HepG2 (cell line): ENCODE measurements around the gene AK4. TPM values are rescaled to one million over a fixed set of nuclear protein-coding genes. Genes with fewer than 3 reads are reported as not detected.
A peak's percentile ranks its signal among the peaks of the same experiment; 100 is the strongest.

Experiments
- ATAC-seq: fragments of 200-7000 bp; cut with Tn5 transposase; 3 replicates; pipeline ENCODE4 v1.9.1; 2020; ENCODE audit warnings: mild to moderate bottlenecking, moderate library complexity
- BruUV-seq: library from RNA; stranded (reverse); fragments of 400-500 nt; replicated peaks from 2 replicates; lab custom pipeline; 2021; lab: Mats Ljungman, UMichigan
- CTCF ChIA-PET: fragments of 300-600 bp; formaldehyde crosslinking; extraction: SDS; loops from one replicate; lab custom pipeline; 2021; ENCODE audit warnings: low total read pairs, inconsistent platforms, low intra/inter-chr PET ratio; lab: Yijun Ruan, JAX
- POLR2A ChIA-PET: fragments of 350-600 bp; sonication (Branson Sonifier 250); formaldehyde crosslinking; loops from one replicate; lab custom pipeline; 2020; ENCODE audit warnings: antibody characterized with exemption, inconsistent platforms; lab: Yijun Ruan, JAX
- DNase-seq: peaks from one replicate; pipeline ENCODE4 v3.0.0-alpha.2; 2015; ENCODE audit warnings: low spot score
- FAIRE-seq: peaks from 3 replicates; lab custom pipeline; 2011; peaks lifted over from hg19 to GRCh38; lab: Jason Lieb, UNC
- H2AFZ ChIP-seq: one replicate; pipeline ENCODE4 v1.6.1; 2011; ENCODE audit warnings: low read length, inconsistent platforms
- H3K27ac ChIP-seq: fragments of 300-600 bp; 3 replicates; pipeline ENCODE4 v1.8.0; 2011; ENCODE audit warnings: mixed run types, mild to moderate bottlenecking, mixed read lengths, low read length, inconsistent platforms; ENCODE audit not compliant: insufficient read depth; ENCODE audit errors: extremely low read length
- H3K27me3 ChIP-seq, 2 experiments: fragments of 200-600 bp in 1 of 2; 2 replicates in 1 of 2; 3 replicates in 1 of 2; pipeline versions ENCODE4 v1.6.0 to v1.8.0; 2011; ENCODE audit warnings: low read length in 2 of 2, mild to moderate bottlenecking in 2 of 2, moderate library complexity in 2 of 2, inconsistent platforms in 1 of 2; ENCODE audit not compliant: insufficient read depth in 2 of 2, control insufficient read depth in 1 of 2
- H3K36me3 ChIP-seq, 2 experiments: fragments of 200-600 bp in 1 of 2; replicated peaks in 1 of 2; 2 replicates in 1 of 2; 3 replicates in 1 of 2; pipeline versions ENCODE4 v1.5.1 to v1.8.0; 2011; ENCODE audit warnings: low read length in 2 of 2, inconsistent platforms in 1 of 2; ENCODE audit not compliant: insufficient read depth in 2 of 2, control insufficient read depth in 1 of 2
- H3K4me1 ChIP-seq: 2 replicates; pipeline ENCODE4 v1.5.1; 2012; ENCODE audit warnings: low read length, inconsistent platforms; ENCODE audit not compliant: insufficient read depth
- H3K4me2 ChIP-seq: 2 replicates; pipeline ENCODE4 v1.6.0; 2011; ENCODE audit warnings: low read depth, low read length, inconsistent platforms
- H3K4me3 ChIP-seq, 3 experiments: fragments of 200-600 bp in 1 of 3; sonication (generic), shearing (Covaris generic) in 1 of 3; replicated peaks in 1 of 3; 2 replicates each; pipeline ENCODE4 v1.5.1; 2011 to 2016; ENCODE audit warnings: low read length in 3 of 3, inconsistent platforms in 2 of 3, low read depth in 2 of 3, mild to moderate bottlenecking in 2 of 3, control low read depth in 1 of 3, mixed read lengths in 1 of 3; ENCODE audit not compliant: insufficient read depth in 1 of 3
- H3K79me2 ChIP-seq: one replicate; pipeline ENCODE4 v1.6.1; 2011; ENCODE audit warnings: low read length, inconsistent platforms; ENCODE audit not compliant: insufficient read depth
- H3K9ac ChIP-seq: 2 replicates; pipeline ENCODE4 v1.6.0; 2011; ENCODE audit warnings: mild to moderate bottlenecking, low read depth, low read length, inconsistent platforms; ENCODE audit not compliant: insufficient read depth
- H3K9me3 ChIP-seq: 2 replicates; pipeline ENCODE4 v1.5.1; 2012; ENCODE audit warnings: mild to moderate bottlenecking, low read length
- H4K20me1 ChIP-seq: 2 replicates; pipeline ENCODE4 v1.6.0; 2011; ENCODE audit warnings: inconsistent platforms, mild to moderate bottlenecking, low read length, moderate library complexity; ENCODE audit not compliant: insufficient read depth
- ATF7-NPFF ChIP-seq: sonication (generic); formaldehyde crosslinking; IDR thresholded peaks from 2 replicates; pipeline ENCODE4 v1.8.1; 2023; ENCODE audit warnings: mild to moderate bottlenecking, low read depth, missing genetic modification reagents, moderate library complexity
- IKZF5 ChIP-seq: IDR thresholded peaks from 2 replicates; pipeline ENCODE4 v1.6.1; 2018; ENCODE audit warnings: missing genetic modification reagents, mild to moderate bottlenecking, missing compliant biosample characterization
- PITX1 ChIP-seq: sonication (generic); formaldehyde crosslinking; IDR thresholded peaks from 2 replicates; pipeline ENCODE4 v1.5.1; 2020; ENCODE audit warnings: mild to moderate bottlenecking, missing genetic modification reagents
- RBM22 ChIP-seq: fragments of 200-400 bp; formaldehyde crosslinking; optimal IDR thresholded peaks from 2 replicates; pipeline ENCODE3; 2017; ENCODE audit warnings: mild to moderate bottlenecking, low read length, moderate library complexity
- RFX3 ChIP-seq: IDR thresholded peaks from 2 replicates; pipeline ENCODE4 v1.6.1; 2016; ENCODE audit warnings: missing biosample characterization, missing genetic modification reagents
- TARDBP ChIP-seq: sonication (generic); formaldehyde crosslinking; IDR thresholded peaks from 2 replicates; pipeline ENCODE4 v1.8.0; 2022; ENCODE audit warnings: mild to moderate bottlenecking, missing genetic modification reagents
- ZFX ChIP-seq: sonication (generic); formaldehyde crosslinking; IDR thresholded peaks from 2 replicates; pipeline ENCODE4 v1.4.0; 2020; ENCODE audit warnings: mild to moderate bottlenecking, low read depth, missing genetic modification reagents, moderate library complexity
- ZNF138 ChIP-seq: sonication (generic); formaldehyde crosslinking; IDR thresholded peaks from 2 replicates; pipeline ENCODE4 v1.5.0; 2020; ENCODE audit warnings: mild to moderate bottlenecking, low read depth, missing genetic modification reagents
- WGBS: methylation state at CpG from one replicate; pipeline ENCODE4 v1.1.6; 2017; ENCODE audit warnings: low lambda C conversion rate; 5-methylcytosine and 5-hydroxymethylcytosine counted together
- in situ Hi-C: cut with HindIII; loops from 2 replicates; pipeline ENCODE4 v1.10.0; 2017; ENCODE audit warnings: low pct_unique_long_range_greater_than_20kb; ENCODE audit not compliant: extremely low pct_ligation_motif_present
- intact Hi-C: fragments of 100-400 bp; cut with micrococcal nuclease; formaldehyde crosslinking; loops from one replicate; pipeline ENCODE4 v1.10.0; 2022; ENCODE audit not compliant: unreplicated experiment
- polyA plus RNA-seq, 8 experiments: library from polyadenylated mRNA; depleted of rRNA in 3 of 8; stranded (reverse) in 7 of 8; unstranded in 1 of 8; fragments of >200 nt; fragmentation: Illumina TruSeq in 4 of 8; extraction: Trizol in 4 of 8; gene quantifications; 2 replicates each; pipeline versions ENCODE4 v1.2.1 to v1.2.3, GENCODE V29; 2011 to 2016; ENCODE audit warnings: low read depth in 4 of 8, missing spikeins in 1 of 8, mixed read lengths in 1 of 8; ENCODE audit not compliant: insufficient read depth in 1 of 8
- total RNA-seq, 5 experiments: library from RNA; depleted of rRNA; stranded (reverse); fragments of >200 nt; fragmentation: Illumina TruSeq; extraction: Trizol; gene quantifications; 2 replicates each; pipeline ENCODE4 v1.2.3, GENCODE V29; 2016; ENCODE audit warnings: low read depth in 1 of 5

Gene AK4
- total and polyA plus RNA-seq, 2 of the 13 experiments (the other 11 are each of a cell fraction or from before 2014, with no cell fraction given) = 110 to 160 TPM

DNA sequence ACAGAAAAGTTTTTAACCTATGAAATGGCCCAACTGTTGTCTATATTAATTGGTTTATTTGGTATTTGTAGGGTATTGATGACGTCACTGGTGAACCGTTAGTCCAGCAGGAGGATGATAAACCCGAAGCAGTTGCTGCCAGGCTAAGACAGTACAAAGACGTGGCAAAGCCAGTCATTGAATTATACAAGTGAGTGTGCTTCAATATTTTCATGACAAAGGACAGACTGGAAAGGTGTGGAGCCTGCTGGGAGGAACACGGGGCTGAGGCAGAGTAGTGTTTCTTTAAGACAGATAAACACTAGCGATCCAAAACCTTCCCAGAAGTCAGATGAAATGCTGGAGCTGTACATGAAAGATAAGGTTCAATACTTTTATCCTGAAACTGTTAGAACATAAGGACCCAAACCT, 76.7 kb downstream of the AK4 start:
- Histone ChIP-seq H2AFZ (no peak overlapping the region), H3K79me2 (peaks cover 2% of the 10 kb centered on the region), H3K27ac (no peak overlapping the region), H3K9ac (no peak overlapping the region), H3K27me3 (no peaks in the 10 kb centered on the region), H3K9me3 (no peaks in the 10 kb centered on the region), H3K4me3 (no peak overlapping the region), H3K4me1 (peaks cover 12% of the 10 kb centered on the region), H4K20me1 (no peaks in the 10 kb centered on the region), H3K36me3 (peaks cover 12 to 60% of the 10 kb centered on the region in 2 experiments), H3K4me2 (no peak overlapping the region)
- POLR2A ChIA-PET = no interaction called here
- CTCF ChIA-PET = no interaction called here
- WGBS = 94% methylated on average over 6 of the region's 6 CpGs
- no TSS peak for BruUV-seq
- DNase-seq (no peak), ATAC-seq (no peak), FAIRE-seq (no peak)
- no peak for TF ChIP-seq ATF7-NPFF (CRISPR knock-in tag)
- TF ChIP-seq PITX1 (CRISPR knock-in tag) = no peak
- TF ChIP-seq RBM22 = no peak
- TF ChIP-seq ZNF138 (CRISPR knock-in tag) = no peak
- no peak for TF ChIP-seq RFX3 (CRISPR knock-in tag)
- no peak for TF ChIP-seq TARDBP (CRISPR knock-in tag)
- intact Hi-C loops (no loop called here), in situ Hi-C loops (no loop called here)

DNA sequence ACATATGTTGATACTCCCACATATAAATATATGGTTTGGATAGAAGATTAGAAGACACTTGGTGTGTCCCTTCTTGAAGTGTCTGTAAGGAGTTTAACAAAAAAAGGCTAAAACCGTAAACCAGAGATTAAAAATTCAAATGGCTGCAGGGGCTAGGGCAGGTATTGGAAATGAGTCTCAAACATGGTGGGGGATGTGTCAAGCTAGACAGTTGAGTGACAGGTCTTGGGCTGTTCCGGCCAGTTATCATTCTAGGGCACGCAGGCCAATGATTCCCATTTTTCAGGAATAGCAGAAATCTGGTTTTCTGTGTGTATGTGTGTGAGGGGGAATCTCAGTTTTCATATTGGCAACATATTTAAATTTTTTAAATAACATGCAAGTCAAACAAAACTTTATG, 77.2 kb downstream of the AK4 start:
- peaks cover 12 to 55% of the 10 kb centered on the region in 2 experiments for H3K36me3 ChIP-seq
- no peak overlapping the region for H3K9ac ChIP-seq
- H2AFZ ChIP-seq = no peak overlapping the region
- no peak overlapping the region for H3K4me3 ChIP-seq
- no peak overlapping the region for H3K4me2 ChIP-seq
- BruUV-seq = no TSS peak
- no peak for FAIRE-seq
- ChIA-PET CTCF (no interaction called here), POLR2A (no interaction called here)
- no peaks in the 10 kb centered on the region for H3K27me3 ChIP-seq
- no peak for DNase-seq
- H4K20me1 ChIP-seq = no peaks in the 10 kb centered on the region
- peaks cover 2% of the 10 kb centered on the region for H3K79me2 ChIP-seq
- H3K4me1 ChIP-seq = peaks cover 16% of the 10 kb centered on the region
- WGBS = 96% methylated on average over 3 of the region's 3 CpGs
- no peaks in the 10 kb centered on the region for H3K9me3 ChIP-seq
- in situ Hi-C loops (no loop called here), intact Hi-C loops (no loop called here)
- no peak for ATAC-seq
- H3K27ac ChIP-seq = no peak overlapping the region
- peak; percentile 66 for TF ChIP-seq RBM22
- no peak for TF ChIP-seq ZFX (CRISPR knock-in tag)
- no peak for TF ChIP-seq IKZF5 (CRISPR knock-in tag)
